HEK293 (cell line): Measurements from ENCODE around the gene FOSB.

Source experiments
- CTCF ChIA-PET: fragments of 350-600 bp; formaldehyde crosslinking; extraction: SDS; loops from one replicate; lab custom pipeline; 2021; ENCODE audit warnings: antibody characterized with exemption; lab: Yijun Ruan, JAX
- POLR2A ChIA-PET: fragments of 300-600 bp; formaldehyde crosslinking; extraction: SDS; loops from one replicate; lab custom pipeline; 2020; ENCODE audit warnings: antibody characterized with exemption, inconsistent platforms; lab: Yijun Ruan, JAX
- H3K27ac ChIP-seq: fragments of 200-500 bp; sonication (Bioruptor generic); 2 replicates; pipeline ENCODE4 v1.5.1; 2014; ENCODE audit warnings: low read depth, low read length, control low read depth, inconsistent platforms; ENCODE audit errors: extremely low read depth
- H3K36me3 ChIP-seq, 2 experiments: fragments of 200-500 bp in 1 of 2; sonication (Bioruptor generic) in 1 of 2; 1 replicate in 1 of 2; 2 replicates in 1 of 2; pipeline ENCODE4 v1.5.1; 2014 to 2017; ENCODE audit warnings: inconsistent platforms in 2 of 2, low read length in 2 of 2; ENCODE audit not compliant: control insufficient read depth in 2 of 2, insufficient read depth in 1 of 2
- H3K4me1 ChIP-seq: fragments of 200-500 bp; sonication (Bioruptor generic); 2 replicates; pipeline ENCODE4 v1.5.1; 2014; ENCODE audit warnings: mild to moderate bottlenecking, low read length, inconsistent platforms; ENCODE audit not compliant: control insufficient read depth, insufficient read depth
- H3K4me3 ChIP-seq: 2 replicates; pipeline ENCODE4 v1.5.1; 2011; ENCODE audit warnings: low read depth, mild to moderate bottlenecking, control low read depth, low read length, moderate library complexity
- H3K9me3 ChIP-seq: fragments of 200-500 bp; sonication (Bioruptor generic); 2 replicates; pipeline ENCODE4 v1.5.1; 2014; ENCODE audit warnings: low read depth, low read length, inconsistent platforms; ENCODE audit not compliant: control insufficient read depth, insufficient read depth
- GLIS2 ChIP-seq: fragments of 450-650 bp; formaldehyde crosslinking; IDR thresholded peaks from 2 replicates; pipeline ENCODE4 v1.5.1; 2016; ENCODE audit warnings: missing biosample characterization, missing genetic modification characterization
- SP2 ChIP-seq: fragments of 450-650 bp; formaldehyde crosslinking; IDR thresholded peaks from 2 replicates; pipeline ENCODE4 v1.5.1; 2016; ENCODE audit warnings: missing biosample characterization, missing genetic modification characterization
- SP7 ChIP-seq: fragments of 450-650 bp; formaldehyde crosslinking; IDR thresholded peaks from 2 replicates; pipeline ENCODE4 v1.5.1; 2016; ENCODE audit warnings: missing biosample characterization, missing genetic modification characterization
- YY2 ChIP-seq: fragments of 450-650 bp; formaldehyde crosslinking; IDR thresholded peaks from 2 replicates; pipeline ENCODE4 v1.5.1; 2016; ENCODE audit warnings: missing biosample characterization, missing genetic modification characterization
- ZBTB20 ChIP-seq: fragments of 450-650 bp; formaldehyde crosslinking; IDR thresholded peaks from 2 replicates; pipeline ENCODE4 v1.5.1; 2016; ENCODE audit warnings: missing biosample characterization, missing genetic modification characterization
- ZBTB48 ChIP-seq: fragments of 450-650 bp; formaldehyde crosslinking; IDR thresholded peaks from 2 replicates; pipeline ENCODE4 v1.5.1; 2016; ENCODE audit warnings: missing biosample characterization, missing genetic modification characterization
- ZNF211 ChIP-seq: fragments of 450-650 bp; formaldehyde crosslinking; IDR thresholded peaks from 2 replicates; pipeline ENCODE4 v1.5.1; 2016; ENCODE audit warnings: low read depth, missing biosample characterization, missing genetic modification characterization
- ZNF239 ChIP-seq: fragments of 450-650 bp; formaldehyde crosslinking; IDR thresholded peaks from 2 replicates; pipeline ENCODE4 v1.5.1; 2016; ENCODE audit warnings: missing biosample characterization, missing genetic modification characterization
- ZNF24 ChIP-seq: fragments of 450-650 bp; formaldehyde crosslinking; IDR thresholded peaks from 2 replicates; pipeline ENCODE4 v1.5.1; 2016; ENCODE audit warnings: missing biosample characterization, missing genetic modification characterization
- ZNF335 ChIP-seq: fragments of 450-650 bp; formaldehyde crosslinking; conservative IDR thresholded peaks from 2 replicates; pipeline ENCODE4 v1.5.1; 2016; ENCODE audit warnings: missing biosample characterization, missing genetic modification characterization
- ZNF341 ChIP-seq: fragments of 450-650 bp; formaldehyde crosslinking; IDR thresholded peaks from 2 replicates; pipeline ENCODE4; 2016; ENCODE audit warnings: low read depth, missing biosample characterization, missing genetic modification characterization
- ZNF366 ChIP-seq: fragments of 450-650 bp; formaldehyde crosslinking; conservative IDR thresholded peaks from 2 replicates; pipeline ENCODE4 v1.5.1; 2016; ENCODE audit warnings: missing biosample characterization, missing genetic modification characterization
- ZNF549 ChIP-seq: fragments of 450-650 bp; IDR thresholded peaks from 2 replicates; pipeline ENCODE4 v1.5.1; 2018; ENCODE audit warnings: missing biosample characterization, missing genetic modification characterization, mild to moderate bottlenecking, inconsistent platforms, moderate library complexity
- ZNF561 ChIP-seq: fragments of 450-650 bp; IDR thresholded peaks from 2 replicates; pipeline ENCODE4 v1.5.1; 2018; ENCODE audit warnings: missing biosample characterization, missing genetic modification characterization, borderline replicate concordance
- ZNF629 ChIP-seq: fragments of 450-650 bp; formaldehyde crosslinking; IDR thresholded peaks from 2 replicates; pipeline ENCODE4 v1.5.1; 2017; ENCODE audit warnings: missing biosample characterization, missing genetic modification characterization
- ZNF660 ChIP-seq: fragments of 450-650 bp; IDR thresholded peaks from 2 replicates; pipeline ENCODE4 v1.5.1; 2018; ENCODE audit warnings: missing biosample characterization, mild to moderate bottlenecking, missing genetic modification characterization
- ZNF777 ChIP-seq: fragments of 450-650 bp; formaldehyde crosslinking; IDR thresholded peaks from 2 replicates; pipeline ENCODE4 v1.5.1; 2017; ENCODE audit warnings: missing biosample characterization, missing genetic modification characterization, borderline replicate concordance
- ZNF837 ChIP-seq: fragments of 450-650 bp; formaldehyde crosslinking; IDR thresholded peaks from 2 replicates; pipeline ENCODE4 v1.5.1; 2016; ENCODE audit warnings: missing biosample characterization, missing genetic modification characterization
- ZSCAN30 ChIP-seq: fragments of 450-650 bp; IDR thresholded peaks from 2 replicates; pipeline ENCODE4 v1.5.1; 2018; ENCODE audit warnings: missing biosample characterization, mild to moderate bottlenecking, missing genetic modification characterization, moderate library complexity
- ZXDB ChIP-seq: fragments of 450-650 bp; formaldehyde crosslinking; IDR thresholded peaks from 2 replicates; pipeline ENCODE4 v1.5.1; 2016; ENCODE audit warnings: missing biosample characterization, missing genetic modification characterization
- TF ChIP-seq, protein P1 (sequence below): fragments of 450-650 bp; formaldehyde crosslinking; IDR thresholded peaks from 2 replicates; pipeline ENCODE4 v1.5.1; 2016; ENCODE audit warnings: missing biosample characterization, missing genetic modification characterization
- TF ChIP-seq, protein P2 (sequence below): fragments of 450-650 bp; formaldehyde crosslinking; IDR thresholded peaks from 2 replicates; pipeline ENCODE4 v1.5.1; 2017; ENCODE audit warnings: missing biosample characterization, mild to moderate bottlenecking, missing genetic modification characterization, moderate library complexity
- TF ChIP-seq, protein P3 (sequence below): fragments of 450-650 bp; formaldehyde crosslinking; optimal IDR thresholded peaks from 2 replicates; pipeline ENCODE3; 2016; ENCODE audit warnings: missing biosample characterization, mild to moderate bottlenecking, missing genetic modification characterization
- TF ChIP-seq, protein P4 (sequence below): fragments of 450-650 bp; formaldehyde crosslinking; IDR thresholded peaks from 2 replicates; pipeline ENCODE4 v1.5.1; 2016; ENCODE audit warnings: missing biosample characterization, missing genetic modification characterization

Gene FOSB

DNA sequence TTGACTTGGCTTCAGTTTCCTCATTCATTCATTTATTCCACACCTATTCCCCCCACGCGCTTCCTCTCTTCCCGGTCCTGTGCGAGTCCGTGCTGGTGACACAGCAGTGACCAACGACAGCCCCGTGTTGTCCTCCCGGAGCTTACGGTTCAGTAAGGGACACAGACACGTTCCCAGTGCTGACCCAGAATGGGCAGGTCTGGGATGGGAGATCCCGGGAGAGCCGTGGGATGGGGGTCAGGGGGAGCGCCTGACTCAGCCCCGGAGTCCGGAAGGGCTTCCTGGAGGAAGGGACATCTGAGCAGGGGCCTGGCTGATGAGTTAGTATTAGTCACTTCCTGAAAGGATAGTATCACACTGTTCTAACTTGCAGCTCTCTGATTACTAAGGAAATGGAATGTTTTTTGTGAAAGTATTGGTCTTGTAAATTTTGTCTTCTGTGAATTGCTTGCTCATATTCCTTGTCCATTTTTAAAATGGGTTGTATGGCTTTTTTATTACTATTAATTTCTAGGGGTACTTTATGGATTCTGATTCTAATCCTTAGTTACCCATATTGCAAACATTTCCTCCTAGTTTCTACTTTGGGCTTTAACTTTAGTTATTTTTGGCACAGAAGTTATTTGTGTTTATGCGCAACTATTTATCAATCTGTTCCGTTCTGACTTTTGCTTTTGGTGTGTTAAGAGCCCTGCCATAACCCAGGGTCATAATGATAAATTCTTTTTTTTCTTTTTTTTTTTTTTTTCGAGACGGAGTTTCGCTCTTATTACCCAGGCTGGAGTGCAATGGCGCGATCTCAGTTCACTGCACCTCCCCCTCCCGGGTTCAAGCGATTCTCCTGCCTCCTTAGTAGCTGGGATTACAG, 43.4 kb upstream of the FOSB start (continued):
- TF ChIP-seq, protein P1, sequence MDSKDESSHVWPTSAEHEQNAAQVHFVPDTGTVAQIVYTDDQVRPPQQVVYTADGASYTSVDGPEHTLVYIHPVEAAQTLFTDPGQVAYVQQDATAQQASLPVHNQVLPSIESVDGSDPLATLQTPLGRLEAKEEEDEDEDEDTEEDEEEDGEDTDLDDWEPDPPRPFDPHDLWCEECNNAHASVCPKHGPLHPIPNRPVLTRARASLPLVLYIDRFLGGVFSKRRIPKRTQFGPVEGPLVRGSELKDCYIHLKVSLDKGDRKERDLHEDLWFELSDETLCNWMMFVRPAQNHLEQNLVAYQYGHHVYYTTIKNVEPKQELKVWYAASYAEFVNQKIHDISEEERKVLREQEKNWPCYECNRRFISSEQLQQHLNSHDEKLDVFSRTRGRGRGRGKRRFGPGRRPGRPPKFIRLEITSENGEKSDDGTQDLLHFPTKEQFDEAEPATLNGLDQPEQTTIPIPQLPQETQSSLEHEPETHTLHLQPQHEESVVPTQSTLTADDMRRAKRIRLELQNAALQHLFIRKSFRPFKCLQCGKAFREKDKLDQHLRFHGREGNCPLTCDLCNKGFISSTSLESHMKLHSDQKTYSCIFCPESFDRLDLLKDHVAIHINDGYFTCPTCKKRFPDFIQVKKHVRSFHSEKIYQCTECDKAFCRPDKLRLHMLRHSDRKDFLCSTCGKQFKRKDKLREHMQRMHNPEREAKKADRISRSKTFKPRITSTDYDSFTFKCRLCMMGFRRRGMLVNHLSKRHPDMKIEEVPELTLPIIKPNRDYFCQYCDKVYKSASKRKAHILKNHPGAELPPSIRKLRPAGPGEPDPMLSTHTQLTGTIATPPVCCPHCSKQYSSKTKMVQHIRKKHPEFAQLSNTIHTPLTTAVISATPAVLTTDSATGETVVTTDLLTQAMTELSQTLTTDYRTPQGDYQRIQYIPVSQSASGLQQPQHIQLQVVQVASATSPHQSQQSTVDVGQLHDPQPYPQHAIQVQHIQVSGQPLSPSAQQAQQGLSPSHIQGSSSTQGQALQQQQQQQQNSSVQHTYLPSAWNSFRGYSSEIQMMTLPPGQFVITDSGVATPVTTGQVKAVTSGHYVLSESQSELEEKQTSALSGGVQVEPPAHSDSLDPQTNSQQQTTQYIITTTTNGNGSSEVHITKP (tag by site-specific recombination) = peak; percentile 29
- TF ChIP-seq, protein P2, sequence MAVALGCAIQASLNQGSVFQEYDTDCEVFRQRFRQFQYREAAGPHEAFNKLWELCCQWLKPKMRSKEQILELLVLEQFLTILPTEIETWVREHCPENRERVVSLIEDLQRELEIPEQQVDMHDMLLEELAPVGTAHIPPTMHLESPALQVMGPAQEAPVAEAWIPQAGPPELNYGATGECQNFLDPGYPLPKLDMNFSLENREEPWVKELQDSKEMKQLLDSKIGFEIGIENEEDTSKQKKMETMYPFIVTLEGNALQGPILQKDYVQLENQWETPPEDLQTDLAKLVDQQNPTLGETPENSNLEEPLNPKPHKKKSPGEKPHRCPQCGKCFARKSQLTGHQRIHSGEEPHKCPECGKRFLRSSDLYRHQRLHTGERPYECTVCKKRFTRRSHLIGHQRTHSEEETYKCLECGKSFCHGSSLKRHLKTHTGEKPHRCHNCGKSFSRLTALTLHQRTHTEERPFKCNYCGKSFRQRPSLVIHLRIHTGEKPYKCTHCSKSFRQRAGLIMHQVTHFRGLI (tag by site-specific recombination) = no peak; the same call in 1 of the 2 replicates
- TF ChIP-seq ZNF629 = peak; percentile 47
- TF ChIP-seq YY2 (tag by site-specific recombination) = 0 out of 2 replicates have a peak, but pooled peaks have one; percentile 36
- no peak for TF ChIP-seq ZNF777 (tag by site-specific recombination)
- peak; percentile 90 for TF ChIP-seq ZNF366 (tag by site-specific recombination)
- no peak for TF ChIP-seq ZNF837 (tag by site-specific recombination)
- TF ChIP-seq, protein P3, sequence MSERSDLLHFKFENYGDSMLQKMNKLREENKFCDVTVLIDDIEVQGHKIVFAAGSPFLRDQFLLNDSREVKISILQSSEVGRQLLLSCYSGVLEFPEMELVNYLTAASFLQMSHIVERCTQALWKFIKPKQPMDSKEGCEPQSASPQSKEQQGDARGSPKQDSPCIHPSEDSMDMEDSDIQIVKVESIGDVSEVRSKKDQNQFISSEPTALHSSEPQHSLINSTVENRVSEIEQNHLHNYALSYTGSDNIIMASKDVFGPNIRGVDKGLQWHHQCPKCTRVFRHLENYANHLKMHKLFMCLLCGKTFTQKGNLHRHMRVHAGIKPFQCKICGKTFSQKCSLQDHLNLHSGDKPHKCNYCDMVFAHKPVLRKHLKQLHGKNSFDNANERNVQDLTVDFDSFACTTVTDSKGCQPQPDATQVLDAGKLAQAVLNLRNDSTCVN (tag by site-specific recombination) = peak; percentile 25
- peak; percentile 97 for TF ChIP-seq ZNF24 (tag by site-specific recombination)
- TF ChIP-seq ZNF239 (tag by site-specific recombination) = 0 out of 2 replicates have a peak, but pooled peaks have one; percentile 4

DNA sequence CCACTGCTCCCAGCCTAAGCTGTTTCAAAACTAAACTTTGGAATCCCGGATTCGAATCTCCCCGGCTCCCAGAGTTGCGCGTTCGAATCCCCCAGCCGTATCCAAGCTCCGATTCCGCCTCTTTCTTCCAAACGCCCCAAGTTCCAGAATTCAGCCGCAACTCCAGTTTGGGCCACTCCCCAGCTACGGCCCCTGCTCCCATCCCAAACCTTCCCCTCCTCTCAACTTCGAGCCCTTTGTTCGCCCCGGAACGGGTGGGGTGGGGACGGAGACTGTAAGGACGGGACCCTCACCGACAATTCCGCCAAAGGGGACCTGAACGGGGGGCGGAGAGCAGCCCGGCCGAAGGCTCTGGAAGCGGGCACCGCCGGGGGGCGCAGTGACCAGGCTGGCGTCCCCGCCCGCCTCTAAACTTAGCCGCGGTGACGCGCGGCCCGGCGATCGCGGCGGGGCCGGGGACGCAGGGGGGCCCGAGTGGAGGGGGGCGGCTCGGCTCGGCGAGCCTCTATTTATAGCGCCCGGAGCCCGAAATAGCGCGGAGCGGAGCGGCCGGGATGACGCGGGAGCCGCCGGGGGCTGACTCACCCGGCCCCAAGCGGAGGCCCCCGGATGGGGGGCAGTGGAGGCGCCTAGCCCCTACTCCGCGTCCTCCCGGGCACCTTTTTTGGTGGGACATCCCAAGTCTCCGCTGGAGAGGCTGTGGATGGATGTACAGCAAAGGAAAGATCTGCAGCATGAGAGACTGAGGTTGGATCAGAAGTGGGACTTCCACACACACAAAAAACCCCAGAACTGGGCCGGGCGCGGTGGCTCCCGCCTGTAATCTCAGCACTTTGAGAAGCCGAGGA, 39.2 kb upstream of the FOSB start:
- H3K9me3 ChIP-seq = no peaks in the 10 kb centered on the region
- no peaks in the 10 kb centered on the region for H3K36me3 ChIP-seq
- ChIA-PET CTCF (interaction anchor here (0.7 to 3.7 kb wide), 17 partner anchors 11 to 1507 kb away, joined by 3 to 27 read pairs (median 4); partner anchors contain the start of gene EML2), POLR2A (interaction anchor here (0.8 to 0.9 kb wide), 2 partner anchors 39 to 50 kb away, joined by 3 read pairs; partner anchors contain the start of gene FOSB)
- peaks cover 7% of the 10 kb centered on the region for H3K4me1 ChIP-seq
- peak overlapping the region; percentile 40 for H3K4me3 ChIP-seq
- H3K27ac ChIP-seq = no peak overlapping the region; the same call in 1 of the 2 replicates
- TF ChIP-seq ZBTB20 (tag by site-specific recombination) (peak; percentile 23; the same call in 1 of the 2 replicates), ZNF660 (tag by site-specific recombination) (no peak), ZXDB (tag by site-specific recombination) (peak; percentile 21), ZSCAN30 (no peak; the same call in 1 of the 2 replicates), ZNF549 (tag by site-specific recombination) (no peak), ZNF341 (peak; percentile 66), ZNF561 (tag by site-specific recombination) (0 out of 2 replicates have a peak, but pooled peaks have one; percentile 21), GLIS2 (tag by site-specific recombination) (peak; percentile 71), SP7 (tag by site-specific recombination) (no peak), ZNF211 (no peak), SP2 (peak; percentile 14; the same call in 1 of the 2 replicates), ZBTB48 (peak; percentile 41; the same call in 1 of the 2 replicates), ZNF335 (tag by site-specific recombination) (peak; percentile 58)
- TF ChIP-seq, protein P4, sequence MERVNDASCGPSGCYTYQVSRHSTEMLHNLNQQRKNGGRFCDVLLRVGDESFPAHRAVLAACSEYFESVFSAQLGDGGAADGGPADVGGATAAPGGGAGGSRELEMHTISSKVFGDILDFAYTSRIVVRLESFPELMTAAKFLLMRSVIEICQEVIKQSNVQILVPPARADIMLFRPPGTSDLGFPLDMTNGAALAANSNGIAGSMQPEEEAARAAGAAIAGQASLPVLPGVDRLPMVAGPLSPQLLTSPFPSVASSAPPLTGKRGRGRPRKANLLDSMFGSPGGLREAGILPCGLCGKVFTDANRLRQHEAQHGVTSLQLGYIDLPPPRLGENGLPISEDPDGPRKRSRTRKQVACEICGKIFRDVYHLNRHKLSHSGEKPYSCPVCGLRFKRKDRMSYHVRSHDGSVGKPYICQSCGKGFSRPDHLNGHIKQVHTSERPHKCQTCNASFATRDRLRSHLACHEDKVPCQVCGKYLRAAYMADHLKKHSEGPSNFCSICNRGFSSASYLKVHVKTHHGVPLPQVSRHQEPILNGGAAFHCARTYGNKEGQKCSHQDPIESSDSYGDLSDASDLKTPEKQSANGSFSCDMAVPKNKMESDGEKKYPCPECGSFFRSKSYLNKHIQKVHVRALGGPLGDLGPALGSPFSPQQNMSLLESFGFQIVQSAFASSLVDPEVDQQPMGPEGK (tag by site-specific recombination) = peak; percentile 44; the same call in 1 of the 2 replicates
- TF ChIP-seq, protein P3 (tag by site-specific recombination) = peak; percentile 61
